Nephron (organoid): Measurements from ENCODE around the gene OAS1.

Experiments used
- H3K27ac Mint-ChIP-seq, 3 experiments: 2 replicates each; pipeline ENCODE4 v1.8.0; 2020; ENCODE audit warnings: mixed read lengths in 3 of 3, mild to moderate bottlenecking in 2 of 3, moderate library complexity in 1 of 3
- H3K27me3 Mint-ChIP-seq: 2 replicates; pipeline ENCODE4 v1.8.0; 2021; ENCODE audit warnings: low read depth, mild to moderate bottlenecking, moderate library complexity, mixed read lengths
- H3K36me3 Mint-ChIP-seq: 2 replicates; pipeline ENCODE4 v1.8.0; 2020; ENCODE audit warnings: low read depth, mixed read lengths
- H3K4me1 Mint-ChIP-seq: 2 replicates; pipeline ENCODE4 v1.8.0; 2020; ENCODE audit warnings: mixed read lengths
- H3K4me3 Mint-ChIP-seq, 3 experiments: 2 replicates each; pipeline ENCODE4 v1.8.0; 2020; ENCODE audit warnings: mild to moderate bottlenecking in 3 of 3, mixed read lengths in 3 of 3, moderate library complexity in 2 of 3
- H3K9me3 Mint-ChIP-seq: 2 replicates; pipeline ENCODE4 v1.8.0; 2020; ENCODE audit warnings: mixed read lengths
- CTCF ChIP-seq, 3 experiments: fragments of 200-600 bp; sonication (generic); IDR thresholded peaks; one replicate each; pipeline ENCODE4 v1.5.0; 2021; ENCODE audit warnings: antibody characterized with exemption in 3 of 3; ENCODE audit not compliant: unreplicated experiment in 3 of 3

The OAS1 gene

GRCh38 chr12:112927475-112927874, 20.7 kb downstream of the OAS1 start:
- Mint-ChIP-seq H3K9me3 (peaks cover 6% of the 10 kb centered on the region), H3K27me3 (peaks cover 18% of the 10 kb centered on the region), H3K36me3 (no peaks in the 10 kb centered on the region), H3K4me3 (no peak overlapping the region), H3K4me1 (peaks cover 7% of the 10 kb centered on the region), H3K27ac (no peak overlapping the region)
- no peak for TF ChIP-seq CTCF (IDR thresholded peaks at IDR 0.05; ENCODE audit: unreplicated experiment in 3 of 3)

GRCh38 chr12:112927925-112928324, 21.2 kb downstream of the OAS1 start:
- H3K4me3 Mint-ChIP-seq = no peak overlapping the region
- H3K36me3 Mint-ChIP-seq = no peaks in the 10 kb centered on the region
- H3K9me3 Mint-ChIP-seq = peaks cover 6% of the 10 kb centered on the region
- H3K27ac Mint-ChIP-seq = no peak overlapping the region
- TF ChIP-seq CTCF (IDR thresholded peaks at IDR 0.05; ENCODE audit: unreplicated experiment in 3 of 3) = no peak
- peaks cover 22% of the 10 kb centered on the region for H3K27me3 Mint-ChIP-seq
- H3K4me1 Mint-ChIP-seq = peaks cover 7% of the 10 kb centered on the region

- Mint-ChIP-seq H3K9me3 (peaks cover 6% of the 10 kb centered on the region), H3K4me1 (peaks cover 7% of the 10 kb centered on the region), H3K27ac (no peak overlapping the region), H3K36me3 (no peaks in the 10 kb centered on the region), H3K27me3 (peaks cover 18% of the 10 kb centered on the region), H3K4me3 (no peak overlapping the region)
- TF ChIP-seq CTCF (IDR thresholded peaks at IDR 0.05; ENCODE audit: unreplicated experiment in 3 of 3) = no peak
These were observed 22.2 kb downstream of the OAS1 start for GRCh38 chr12:112928978-112929377.

DNA sequence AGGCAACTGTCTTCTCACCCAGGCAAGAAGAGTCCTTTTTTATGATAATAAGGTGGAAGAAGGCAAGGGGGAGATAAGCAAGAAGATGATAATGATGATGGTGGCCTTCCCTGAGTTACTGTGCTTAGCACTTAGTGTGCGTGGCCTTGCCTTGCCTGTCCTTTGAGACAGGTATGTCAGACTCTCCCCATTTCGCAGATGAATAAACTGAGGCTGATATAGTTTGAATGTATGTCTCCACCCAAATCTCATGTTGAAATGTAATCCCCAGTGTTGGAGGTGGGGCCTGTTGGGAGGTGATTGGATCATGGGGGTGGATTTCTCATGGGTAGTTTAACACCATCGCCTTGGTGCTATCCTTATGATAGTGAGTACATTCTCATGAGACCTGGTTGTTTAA, 23.0 kb downstream of the OAS1 start:
- no peak for TF ChIP-seq CTCF (IDR thresholded peaks at IDR 0.05; ENCODE audit: unreplicated experiment in 3 of 3)

DNA sequence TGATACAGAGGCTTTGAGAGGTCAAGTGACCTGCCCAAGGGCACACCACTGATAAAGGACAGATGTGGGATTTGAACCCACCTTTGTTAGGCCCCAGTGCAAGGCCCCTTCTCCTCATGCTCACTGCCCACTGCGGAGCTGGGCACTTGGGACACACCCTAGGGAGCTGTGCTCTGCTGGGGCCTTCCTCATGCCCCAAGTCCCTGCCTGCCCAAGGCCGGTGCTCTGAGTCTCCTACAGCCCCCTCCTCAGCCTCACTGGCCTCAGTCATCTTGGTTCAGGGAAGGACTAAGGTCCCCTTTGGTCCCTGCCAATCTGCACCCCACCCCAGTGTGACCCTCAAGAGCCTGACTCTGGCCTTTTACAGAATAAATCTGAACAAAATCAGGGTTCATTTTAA, 23.6 kb downstream of the OAS1 start:
- H3K4me3 Mint-ChIP-seq = no peak overlapping the region
- peaks cover 8% of the 10 kb centered on the region for H3K9me3 Mint-ChIP-seq
- H3K27ac Mint-ChIP-seq = no peak overlapping the region
- H3K36me3 Mint-ChIP-seq = no peaks in the 10 kb centered on the region
- H3K4me1 Mint-ChIP-seq = no peaks in the 10 kb centered on the region
- peaks cover 14% of the 10 kb centered on the region for H3K27me3 Mint-ChIP-seq
- TF ChIP-seq CTCF (IDR thresholded peaks at IDR 0.05; ENCODE audit: unreplicated experiment in 3 of 3) = no peak

More for the DNA sequence above, 23.0 kb downstream of the OAS1 start:
- no peak overlapping the region for H3K27ac Mint-ChIP-seq
- no peaks in the 10 kb centered on the region for H3K36me3 Mint-ChIP-seq
- H3K27me3 Mint-ChIP-seq = peaks cover 16% of the 10 kb centered on the region
- peaks cover 5% of the 10 kb centered on the region for H3K4me1 Mint-ChIP-seq
- H3K4me3 Mint-ChIP-seq = no peak overlapping the region
- peaks cover 6% of the 10 kb centered on the region for H3K9me3 Mint-ChIP-seq

DNA sequence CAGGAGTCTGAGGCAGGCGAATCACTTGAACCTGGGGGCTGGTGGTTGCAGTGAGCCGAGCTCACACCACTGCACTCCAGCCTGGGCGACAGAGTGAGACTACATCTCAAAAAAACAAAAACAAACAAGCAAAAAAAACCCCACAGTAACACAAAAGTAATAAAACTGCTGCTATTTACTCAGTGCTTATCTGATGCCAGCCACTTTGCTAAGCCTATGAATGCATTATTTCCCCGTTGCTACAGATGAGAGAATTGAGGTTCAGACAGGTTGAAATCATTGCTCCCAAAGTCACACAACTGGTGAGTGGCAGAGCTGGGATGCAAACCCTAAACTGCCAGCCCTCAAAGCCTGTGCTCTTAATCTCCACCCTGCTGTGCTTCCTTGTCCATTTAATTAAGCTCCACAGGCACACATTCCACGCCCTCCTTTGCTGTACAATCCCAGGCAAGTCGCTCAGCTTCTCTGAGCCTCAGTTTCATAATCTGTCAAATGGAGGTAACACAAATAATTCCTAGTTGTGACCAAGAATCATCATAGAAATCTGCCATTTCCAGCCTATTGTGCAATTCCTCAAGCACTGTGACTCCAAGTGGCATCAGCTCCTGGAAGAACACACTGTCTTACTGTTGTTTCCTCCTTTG, 25.8 kb downstream of the OAS1 start:
- Mint-ChIP-seq H3K4me3 (no peak overlapping the region), H3K9me3 (peaks cover 3% of the 10 kb centered on the region), H3K4me1 (no peaks in the 10 kb centered on the region), H3K27ac (no peak overlapping the region), H3K36me3 (no peaks in the 10 kb centered on the region), H3K27me3 (peaks cover 23% of the 10 kb centered on the region)
- no peak for TF ChIP-seq CTCF (IDR thresholded peaks at IDR 0.05; ENCODE audit: unreplicated experiment in 3 of 3)
